K562 treated with DMSO at 1 percent for 4 hours (cell line): ENCODE measurements around the gene MRM1. TPM values are rescaled to one million over a fixed set of nuclear protein-coding genes. Genes with fewer than 3 reads are reported as not detected.

Source experiments
- total RNA-seq: library from RNA; unstranded; fragments of 300-600 nt; gene quantifications from 2 replicates; pipeline ENCODE4 v1.2.3, GENCODE V29; 2022; ENCODE audit not compliant: insufficient read depth

The MRM1 gene, protein sequence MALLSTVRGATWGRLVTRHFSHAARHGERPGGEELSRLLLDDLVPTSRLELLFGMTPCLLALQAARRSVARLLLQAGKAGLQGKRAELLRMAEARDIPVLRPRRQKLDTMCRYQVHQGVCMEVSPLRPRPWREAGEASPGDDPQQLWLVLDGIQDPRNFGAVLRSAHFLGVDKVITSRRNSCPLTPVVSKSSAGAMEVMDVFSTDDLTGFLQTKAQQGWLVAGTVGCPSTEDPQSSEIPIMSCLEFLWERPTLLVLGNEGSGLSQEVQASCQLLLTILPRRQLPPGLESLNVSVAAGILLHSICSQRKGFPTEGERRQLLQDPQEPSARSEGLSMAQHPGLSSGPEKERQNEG
- 4.3 and 6.5 TPM in 2 replicates for total RNA-seq

DNA sequence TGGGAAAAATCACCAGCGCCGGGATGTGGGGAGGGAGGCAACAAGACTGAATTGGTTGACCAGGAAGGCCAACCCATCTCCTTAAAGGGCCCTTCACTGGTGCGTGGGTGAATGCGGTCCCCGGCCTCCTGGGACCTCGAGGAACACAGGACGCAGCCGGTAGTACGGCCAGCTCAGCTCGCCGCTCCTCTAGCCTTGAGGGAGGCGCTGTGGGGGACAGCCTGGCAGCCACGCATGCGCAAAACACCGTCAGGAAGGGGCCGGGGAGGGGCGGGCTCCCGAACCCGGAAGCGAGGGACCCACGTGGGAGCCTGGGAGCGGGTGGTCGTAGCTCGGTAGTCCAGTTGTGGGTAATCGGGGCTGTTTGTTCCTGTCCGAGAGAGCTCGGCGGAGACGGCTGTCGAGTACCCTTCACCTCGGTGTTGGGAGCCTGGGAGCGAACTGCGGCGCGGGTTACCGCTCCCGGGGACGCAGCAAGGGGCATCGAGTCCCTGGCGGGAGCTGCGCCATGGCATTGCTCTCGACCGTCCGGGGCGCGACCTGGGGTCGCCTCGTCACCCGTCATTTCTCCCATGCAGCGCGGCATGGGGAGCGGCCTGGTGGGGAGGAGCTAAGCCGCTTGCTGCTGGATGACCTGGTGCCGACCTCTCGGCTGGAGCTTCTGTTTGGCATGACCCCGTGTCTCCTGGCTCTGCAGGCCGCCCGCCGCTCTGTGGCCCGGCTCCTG lies at the start of gene MRM1:
Gene MRM1 (plus strand): TSS at position 281 of the 727 bp plus-strand sequence. CDS start 228 bp downstream, at position 509.

DNA sequence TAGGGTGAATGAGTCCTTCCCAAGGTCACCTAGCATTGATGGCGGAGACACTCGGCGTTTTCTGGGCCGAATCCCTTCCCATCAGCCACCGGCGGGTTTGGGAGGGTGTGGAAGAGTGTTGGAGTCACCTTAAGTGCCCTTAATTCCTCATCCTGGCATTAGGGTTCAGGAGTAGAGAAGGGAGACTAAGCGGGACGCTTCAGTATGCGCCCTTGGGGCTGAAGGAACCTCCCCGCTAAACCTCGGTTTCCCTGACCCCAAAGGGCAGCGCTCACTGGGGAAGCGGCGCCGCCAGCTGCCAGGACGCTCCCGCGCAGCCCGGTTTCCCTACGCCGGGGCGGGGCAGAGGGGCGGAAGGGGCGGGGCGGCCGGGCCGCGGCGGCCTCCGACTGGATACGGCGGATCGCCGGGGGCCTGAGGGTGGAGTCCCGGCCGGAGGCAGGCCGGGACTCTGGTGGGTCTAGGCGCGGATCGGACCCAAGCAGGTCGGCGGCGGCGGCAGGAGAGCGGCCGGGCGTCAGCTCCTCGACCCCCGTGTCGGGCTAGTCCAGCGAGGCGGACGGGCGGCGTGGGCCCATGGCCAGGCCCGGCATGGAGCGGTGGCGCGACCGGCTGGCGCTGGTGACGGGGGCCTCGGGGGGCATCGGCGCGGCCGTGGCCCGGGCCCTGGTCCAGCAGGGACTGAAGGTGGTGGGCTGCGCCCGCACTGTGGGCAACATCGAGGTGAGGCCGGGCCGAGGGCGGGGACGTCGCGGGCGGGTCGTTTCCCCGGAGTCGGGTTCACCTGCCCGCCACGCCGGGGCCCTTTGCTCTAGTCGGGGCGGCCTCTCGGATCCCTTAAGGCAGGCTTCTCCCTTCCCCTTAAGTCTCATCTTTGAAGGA lies 9.7 kb upstream of the MRM1 start, which contains the start of gene DHRS11:
Gene DHRS11 (plus strand): TSS at position 446 of the 882 bp plus-strand sequence. CDS start 131 bp downstream, at position 577.

Other genes starting within 250 kb of the MRM1 start
- gene TBC1D3H, start 213.1 kb upstream of the MRM1 start, total RNA-seq, result not detected in 2 replicates
- 77.7 and 82.1 TPM in 2 replicates for gene ZNHIT3, start 114.9 kb upstream of the MRM1 start, total RNA-seq
- gene MYO19, start 66.7 kb upstream of the MRM1 start, total RNA-seq, result 46.7 and 69.8 TPM in 2 replicates
- gene PIGW, start 66.6 kb upstream of the MRM1 start, total RNA-seq, result 6.6 and 9.3 TPM in 2 replicates
- 54.5 and 55.9 TPM in 2 replicates for gene GGNBP2, start 56.7 kb upstream of the MRM1 start, total RNA-seq
- gene DHRS11, start 9.7 kb upstream of the MRM1 start, total RNA-seq, result 28.3 and 29.5 TPM in 2 replicates